Natural killer cell (primary cell): ENCODE measurements around the gene MAP4K4. TPM values are rescaled to one million over a fixed set of nuclear protein-coding genes. Genes with fewer than 3 reads are reported as not detected.
"Not testable (repeated sequence)": the region's sequence is repeated elsewhere in the genome, so short reads cannot be mapped to it uniquely, and the experiment has no call there.

Experiments used
- ATAC-seq, 3 donors: fragments of 150-1000 bp in 2 of 3; fragments of 200-7000 bp in 1 of 3; cut with Tn5 transposase; 1 replicate in 1 of 3; 2 replicates in 2 of 3; pipeline ENCODE4 v1.10.0; 2021; ENCODE audit warnings: mild to moderate bottlenecking in 2 of 3, moderate library complexity in 2 of 3
- DNase-seq, 2 donors: peaks; one replicate each; pipeline versions ENCODE4 v3.0.0 to v3.0.0-alpha.2; 2013 to 2021; ENCODE audit warnings: mixed read lengths in 1 of 2
- H3K27ac ChIP-seq: one replicate; pipeline ENCODE4 v1.5.1; 2013; ENCODE audit warnings: mild to moderate bottlenecking, low read length
- H3K27me3 ChIP-seq: one replicate; pipeline ENCODE4 v1.6.1; 2013; ENCODE audit warnings: low read length; ENCODE audit not compliant: control insufficient read depth, insufficient read depth
- H3K36me3 ChIP-seq: one replicate; pipeline ENCODE4 v1.6.1; 2013; ENCODE audit warnings: low read length; ENCODE audit not compliant: control insufficient read depth, insufficient read depth
- H3K4me1 ChIP-seq: one replicate; pipeline ENCODE4 v1.6.1; 2013; ENCODE audit warnings: low read length; ENCODE audit not compliant: control insufficient read depth, insufficient read depth
- H3K4me3 ChIP-seq: one replicate; pipeline ENCODE4 v1.5.1; 2013; ENCODE audit warnings: low read length
- H3K9me3 ChIP-seq: one replicate; pipeline ENCODE4 v1.6.1; 2013; ENCODE audit warnings: low read length; ENCODE audit not compliant: control insufficient read depth, insufficient read depth
- H3K27ac Mint-ChIP-seq, 2 donors: one replicate each; pipeline ENCODE4 v1.8.0; 2022; ENCODE audit warnings: mild to moderate bottlenecking in 2 of 2, mixed read lengths in 2 of 2, moderate library complexity in 1 of 2
- H3K27me3 Mint-ChIP-seq, 2 donors: one replicate each; pipeline ENCODE4 v1.8.0; 2022; ENCODE audit warnings: low read depth in 2 of 2, mixed read lengths in 2 of 2
- H3K36me3 Mint-ChIP-seq: one replicate; pipeline ENCODE4 v1.8.0; 2022; ENCODE audit warnings: mixed read lengths
- H3K4me1 Mint-ChIP-seq, 2 donors: one replicate each; pipeline ENCODE4 v1.8.0; 2022; ENCODE audit warnings: mixed read lengths in 2 of 2
- H3K4me3 Mint-ChIP-seq: one replicate; pipeline ENCODE4 v1.8.0; 2022; ENCODE audit warnings: mild to moderate bottlenecking, moderate library complexity, mixed read lengths
- H3K9me3 Mint-ChIP-seq, 2 donors: one replicate each; pipeline ENCODE4 v1.8.0; 2022; ENCODE audit warnings: mixed read lengths in 2 of 2
- WGBS: methylation state at CpG from one replicate; pipeline ENCODE4 v1.1.7; 2013; ENCODE audit warnings: missing lambda C conversion rate; ENCODE audit not compliant: insufficient coverage; 5-methylcytosine and 5-hydroxymethylcytosine counted together
- intact Hi-C: fragments of 100-400 bp; cut with micrococcal nuclease; formaldehyde crosslinking; loops from one replicate; pipeline ENCODE4 v1.14.2; 2022
- total RNA-seq, 4 donors: library from RNA; stranded (reverse); fragments of 120-200 nt in 1 of 4; gene quantifications; one replicate each; pipeline versions ENCODE4 v1.2.3 to v1.2.4, GENCODE V29; 2013 to 2022
- TF ChIP-seq, protein P1 (sequence below): fragments of 200-600 bp; IDR thresholded peaks from one replicate; pipeline ENCODE4 v1.8.0; 2022; ENCODE audit warnings: antibody characterized with exemption

MAP4K4 gene
- total RNA-seq, 3 donors from 2014 or later (not counting 1 experiment from before 2014, with no cell fraction given), result 60.2 to 80.3 (median 66.5) TPM

DNA sequence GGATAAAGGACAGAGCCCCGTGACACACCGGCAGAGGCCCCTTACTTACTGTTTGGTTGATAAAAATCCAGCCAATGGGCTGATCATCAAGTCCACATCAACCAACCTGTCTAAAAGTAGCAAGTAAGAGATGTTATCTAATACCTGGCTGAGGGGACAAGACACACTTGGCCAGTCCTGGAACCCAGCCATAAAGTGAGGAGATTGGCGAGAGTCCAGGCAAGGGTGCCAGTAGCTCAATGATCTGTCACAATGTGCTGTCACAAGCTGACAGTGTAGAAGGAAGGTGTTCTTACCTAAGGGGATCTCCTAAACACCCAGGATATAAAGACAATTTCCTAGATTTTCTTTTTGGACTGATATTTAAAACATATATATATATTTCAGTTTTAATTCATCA lies 232.5 kb downstream of the MAP4K4 start:
- H3K4me1 ChIP-seq, result no peaks in the 10 kb centered on the region
- no peak overlapping the region for H3K27ac ChIP-seq
- DNase-seq, result no peak
- intact Hi-C loops, result no loop called here
- ATAC-seq, result no peak
- Mint-ChIP-seq H3K27me3 (peaks cover 9 to 34% of the 10 kb centered on the region in 2 donors), H3K4me3 (no peak overlapping the region), H3K9me3 (peaks cover 4 to 7% of the 10 kb centered on the region in 2 donors), H3K27ac (no peak overlapping the region), H3K36me3 (peaks cover 10% of the 10 kb centered on the region), H3K4me1 (no peaks in the 10 kb centered on the region)
- no peak overlapping the region for H3K4me3 ChIP-seq
- H3K27me3 ChIP-seq, result no peaks in the 10 kb centered on the region
- 98% methylated on average over 3 of the region's 3 CpGs for WGBS
- H3K36me3 ChIP-seq, result no peaks in the 10 kb centered on the region
- TF ChIP-seq, protein P1, sequence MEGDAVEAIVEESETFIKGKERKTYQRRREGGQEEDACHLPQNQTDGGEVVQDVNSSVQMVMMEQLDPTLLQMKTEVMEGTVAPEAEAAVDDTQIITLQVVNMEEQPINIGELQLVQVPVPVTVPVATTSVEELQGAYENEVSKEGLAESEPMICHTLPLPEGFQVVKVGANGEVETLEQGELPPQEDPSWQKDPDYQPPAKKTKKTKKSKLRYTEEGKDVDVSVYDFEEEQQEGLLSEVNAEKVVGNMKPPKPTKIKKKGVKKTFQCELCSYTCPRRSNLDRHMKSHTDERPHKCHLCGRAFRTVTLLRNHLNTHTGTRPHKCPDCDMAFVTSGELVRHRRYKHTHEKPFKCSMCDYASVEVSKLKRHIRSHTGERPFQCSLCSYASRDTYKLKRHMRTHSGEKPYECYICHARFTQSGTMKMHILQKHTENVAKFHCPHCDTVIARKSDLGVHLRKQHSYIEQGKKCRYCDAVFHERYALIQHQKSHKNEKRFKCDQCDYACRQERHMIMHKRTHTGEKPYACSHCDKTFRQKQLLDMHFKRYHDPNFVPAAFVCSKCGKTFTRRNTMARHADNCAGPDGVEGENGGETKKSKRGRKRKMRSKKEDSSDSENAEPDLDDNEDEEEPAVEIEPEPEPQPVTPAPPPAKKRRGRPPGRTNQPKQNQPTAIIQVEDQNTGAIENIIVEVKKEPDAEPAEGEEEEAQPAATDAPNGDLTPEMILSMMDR, result no peak
- H3K9me3 ChIP-seq, result peaks cover 17% of the 10 kb centered on the region

DNA sequence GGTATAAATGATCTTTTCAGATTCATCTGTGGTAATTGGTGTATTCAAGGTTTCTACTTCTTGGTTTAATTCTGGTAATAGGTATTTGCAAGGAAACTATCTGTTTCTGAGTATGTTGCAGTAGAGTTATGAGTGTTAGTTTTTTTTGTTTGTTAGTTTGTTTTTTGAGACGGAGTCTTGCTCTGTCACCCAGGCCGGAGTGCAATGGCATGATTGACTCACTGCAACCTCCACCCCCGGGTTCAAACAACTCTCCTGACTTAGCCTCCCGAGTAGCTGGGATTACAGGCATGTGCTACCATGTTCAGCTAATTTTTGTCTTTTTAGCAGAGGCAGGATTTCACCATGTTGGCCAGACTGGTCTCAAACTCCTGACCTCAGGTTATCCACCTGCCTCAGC lies 233.3 kb downstream of the MAP4K4 start:
- Mint-ChIP-seq H3K27ac (no peak overlapping the region), H3K4me3 (no peak overlapping the region), H3K9me3 (peaks cover 4 to 7% of the 10 kb centered on the region in 2 donors), H3K4me1 (no peaks in the 10 kb centered on the region), H3K36me3 (peaks cover 10% of the 10 kb centered on the region), H3K27me3 (peaks cover 9 to 34% of the 10 kb centered on the region in 2 donors)
- intact Hi-C loops, result no loop called here
- Histone ChIP-seq H3K27me3 (peaks cover 2% of the 10 kb centered on the region), H3K4me3 (no peak overlapping the region), H3K27ac (no peak overlapping the region), H3K36me3 (no peaks in the 10 kb centered on the region), H3K9me3 (peaks cover 11% of the 10 kb centered on the region), H3K4me1 (no peaks in the 10 kb centered on the region)
- TF ChIP-seq, protein P1, result no peak
- no peak for DNase-seq
- no peak for ATAC-seq
- WGBS, result 76% methylated on average over 3 of the region's 4 CpGs

DNA sequence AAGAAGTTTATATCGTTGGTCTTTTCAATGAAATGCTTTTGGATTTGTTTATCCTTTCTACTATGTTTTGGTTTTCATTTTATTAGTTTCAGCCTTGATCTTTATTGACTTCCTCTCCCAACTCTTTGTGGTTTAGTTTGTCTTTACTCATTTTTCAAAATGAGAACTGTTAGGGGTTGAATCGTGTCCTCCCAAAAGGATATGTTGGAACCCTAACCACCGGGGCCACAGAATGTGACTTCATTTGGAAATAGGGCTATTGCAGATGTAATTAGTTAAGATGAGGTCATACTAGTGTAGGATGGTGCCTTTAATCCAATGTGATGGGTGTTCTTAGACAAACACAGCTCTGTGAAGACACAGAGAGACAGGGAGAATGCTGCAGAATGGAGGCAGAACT lies 233.9 kb downstream of the MAP4K4 start:
- TF ChIP-seq, protein P1, result no peak
- Mint-ChIP-seq H3K9me3 (peaks cover 4 to 6% of the 10 kb centered on the region in 2 donors), H3K36me3 (peaks cover 8% of the 10 kb centered on the region), H3K4me1 (no peaks in the 10 kb centered on the region), H3K27ac (no peak overlapping the region), H3K4me3 (no peak overlapping the region), H3K27me3 (peaks cover 9 to 30% of the 10 kb centered on the region in 2 donors)
- DNase-seq (no peak), ATAC-seq (no peak)
- Histone ChIP-seq H3K36me3 (no peaks in the 10 kb centered on the region), H3K27ac (no peak overlapping the region), H3K4me3 (no peak overlapping the region), H3K27me3 (peaks cover 3% of the 10 kb centered on the region), H3K4me1 (no peaks in the 10 kb centered on the region), H3K9me3 (peaks cover 8% of the 10 kb centered on the region)
- intact Hi-C loops, result no loop called here
- 17% methylated on average over 2 of the region's 3 CpGs for WGBS

DNA sequence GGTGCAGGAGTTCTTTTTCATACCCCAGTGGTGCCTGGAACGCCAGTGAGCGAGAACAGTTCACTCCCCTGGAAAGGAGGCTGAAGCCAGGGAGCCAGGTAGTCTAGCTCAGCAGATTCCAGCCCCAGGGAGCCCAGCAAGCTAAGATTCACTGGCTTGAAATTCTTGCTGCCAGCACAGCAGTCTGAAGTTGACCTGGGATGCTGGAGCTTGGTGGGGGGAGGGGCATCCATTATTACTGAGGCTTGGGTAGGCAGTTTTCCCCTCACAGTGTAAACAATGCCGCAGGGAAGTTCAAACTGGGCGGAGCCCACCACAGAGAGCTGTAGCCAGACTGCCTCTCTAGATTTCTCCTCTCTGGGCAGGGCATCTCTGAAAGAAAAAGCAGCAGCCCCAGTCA lies 238.3 kb downstream of the MAP4K4 start:
- H3K27me3 Mint-ChIP-seq, result peaks cover 22 to 59% of the 10 kb centered on the region in 2 donors
- H3K36me3 Mint-ChIP-seq, H3K4me1 Mint-ChIP-seq, H3K27ac ChIP-seq, H3K9me3 Mint-ChIP-seq, H3K4me3 ChIP-seq, intact Hi-C loops, H3K27me3 ChIP-seq, H3K9me3 ChIP-seq, DNase-seq, ATAC-seq, H3K36me3 ChIP-seq, H3K4me1 ChIP-seq, H3K27ac Mint-ChIP-seq, H3K4me3 Mint-ChIP-seq: not testable (repeated sequence)
- WGBS, result 94% methylated on average over 4 of the region's 4 CpGs
